Adrenal gland (tissue), 5 donors: ENCODE results near the gene MPL.

Experiments
- CTCF ChIP-seq, 6 experiments: fragments of 450-650 bp in 4 of 6; fragments of 200-600 bp in 2 of 6; sonication (generic) in 1 of 6; IDR thresholded peaks; 1 replicate in 5 of 6; 2 replicates in 1 of 6; pipeline versions ENCODE4 v1.5.1 to v1.8.0; 2016 to 2021; ENCODE audit warnings: antibody characterized with exemption in 6 of 6, mild to moderate bottlenecking in 2 of 6, moderate library complexity in 1 of 6
- POLR2A ChIP-seq, 2 donors: fragments of 450-650 bp; IDR thresholded peaks; one replicate each; pipeline ENCODE4 v1.6.1; 2017; ENCODE audit warnings: antibody characterized with exemption in 2 of 2, mild to moderate bottlenecking in 2 of 2, moderate library complexity in 1 of 2
- donor health status: DM: no; HTN: no; CAD: no.

- TF ChIP-seq POLR2A (IDR thresholded peaks at IDR 0.05) (no peak), CTCF (IDR thresholded peaks at IDR 0.05) (no peak)
These were observed 26.1 kb upstream of the MPL start for GRCh38 chr1:43311521-43311920.
